ENCODE measurements around the gene ATF6. TPM values are rescaled to one million over a fixed set of nuclear protein-coding genes. Genes with fewer than 3 reads are reported as not detected.

ATF6 gene
- total and polyA plus RNA-seq, 2 of the 4 experiments (the other 2 are of a cell fraction): 12.2 to 17.6 TPM

DNA sequence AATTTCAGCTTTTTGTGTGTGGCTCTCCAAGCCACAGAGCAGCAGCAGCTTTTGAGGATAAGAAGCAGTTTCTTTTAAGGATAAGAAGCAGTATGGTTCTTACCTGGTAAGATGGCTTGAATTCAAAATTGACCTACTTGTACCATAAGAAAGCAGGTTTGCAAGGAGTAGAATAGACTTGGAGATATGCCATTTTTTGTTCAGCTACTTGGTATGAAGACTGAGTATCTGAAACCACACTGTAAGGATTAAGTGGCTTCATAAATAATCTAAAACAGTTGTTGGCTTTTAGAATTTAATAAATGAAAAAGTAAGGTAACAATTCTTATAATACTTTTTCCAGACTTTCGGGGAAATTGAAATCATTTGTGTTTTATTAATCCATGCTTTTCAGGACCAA lies 74.2 kb downstream of the ATF6 start:
- H3K14ac ChIP-seq (replicated peaks; ENCODE audit: low read depth, low read length): no peak overlapping the region
- H2BK5ac ChIP-seq (ENCODE audit: low read depth, low read length, poor library complexity, severe bottlenecking): no peak overlapping the region
- no peaks in the 10 kb centered on the region; a peak in 2 of 4 replicates for H3K79me1 ChIP-seq (ENCODE audit: low read depth in 1 of 2, low read length in 2 of 2)
- H3K23ac ChIP-seq (ENCODE audit: low read depth, low read length): no peak overlapping the region
- H4K91ac ChIP-seq (ENCODE audit: insufficient read depth, low read depth, low read length): no peak overlapping the region
- H2BK120ac ChIP-seq (ENCODE audit: low read depth, low read length): no peak overlapping the region
- no peak overlapping the region for H2AK9ac ChIP-seq (replicated peaks; ENCODE audit: low read depth, low read length, poor library complexity)
- H2AFZ ChIP-seq (replicated peaks; ENCODE audit: low read length, poor library complexity): no peak overlapping the region
- no peak for ATAC-seq (ENCODE audit: low read depth)
- H3K9ac ChIP-seq (ENCODE audit: low read depth, low read length): no peak overlapping the region
- intact Hi-C loops (cut with micrococcal nuclease): no loop called here
- peak; percentile 62 for DNase-seq
- no peaks in the 10 kb centered on the region for H3K9me1 ChIP-seq (ENCODE audit: insufficient read depth, low read length)
- BruUV-seq (replicated peaks): no TSS peak
- no peak overlapping the region for H3K27ac ChIP-seq (ENCODE audit: insufficient read depth, low read length)
- H3K36me3 ChIP-seq (ENCODE audit: control insufficient read depth, insufficient read depth, low read length): no peaks in the 10 kb centered on the region
- CTCF ChIA-PET: no interaction called here
- WGBS, 2 experiments (ENCODE audit: extremely low coverage in 2 of 2, insufficient read length in 1 of 2): no CpG with 5 or more reads among the region's 1 CpG
- no peak overlapping the region for H4K8ac ChIP-seq (ENCODE audit: low read depth in 2 of 2, low read length in 2 of 2)
- in situ Hi-C loops (cut with MboI; ENCODE audit: low sequenced_read_pairs): no loop called here
- TF ChIP-seq NFE2L2 (IDR thresholded peaks at IDR 0.05; ENCODE audit: low read depth, low read length) (no peak), POLR2A (IDR thresholded peaks at IDR 0.05; ENCODE audit: low read depth, low read length) (no peak)
- H3K18ac ChIP-seq (ENCODE audit: low read depth, low read length): no peak overlapping the region
- POLR2A ChIA-PET (ENCODE audit: unreplicated experiment): no interaction called here
- peaks cover 3% of the 10 kb centered on the region for H3K4me1 ChIP-seq (ENCODE audit: control insufficient read depth, insufficient read depth, low read length)
- dilution Hi-C loops (cut with HindIII; ENCODE audit: low sequenced_read_pairs, unreplicated experiment): no loop called here
- H3K27me3 ChIP-seq (ENCODE audit: control insufficient read depth, insufficient read depth, low read length): no peaks in the 10 kb centered on the region
- no peak overlapping the region for H4K5ac ChIP-seq (ENCODE audit: low read depth, low read length)
- H2AK5ac ChIP-seq (ENCODE audit: low read depth, low read length): no peak overlapping the region
- H3K9me3 ChIP-seq (ENCODE audit: control insufficient read depth, insufficient read depth, low read length): no peaks in the 10 kb centered on the region
- H3K4me3 ChIP-seq (ENCODE audit: insufficient read depth, low read depth, low read length): no peak overlapping the region
- no peak overlapping the region for H3K56ac ChIP-seq (ENCODE audit: extremely low read depth, insufficient read depth, low read length)
- H3K4ac ChIP-seq (ENCODE audit: low read depth, low read length): no peak overlapping the region
- no peak overlapping the region for H2BK15ac ChIP-seq (ENCODE audit: low read depth, low read length)
- H4K20me1 ChIP-seq (ENCODE audit: insufficient read depth, low read length): no peaks in the 10 kb centered on the region
- no peak overlapping the region for H2BK20ac ChIP-seq (ENCODE audit: low read depth, low read length)
- no peak overlapping the region for H3K4me2 ChIP-seq (ENCODE audit: low read depth, low read length)
